WI38 (cell line): ENCODE measurements around the gene FBXO30.

Experiments used
- H3K4me3 ChIP-seq: 2 replicates; pipeline ENCODE4 v1.5.1; 2011; ENCODE audit warnings: low read depth, mild to moderate bottlenecking, control low read depth, low read length
- CTCF ChIP-seq: IDR thresholded peaks from 2 replicates; pipeline ENCODE4 v1.5.1; 2012; ENCODE audit warnings: low read depth, mild to moderate bottlenecking, control low read depth, low read length

Gene FBXO30

DNA sequence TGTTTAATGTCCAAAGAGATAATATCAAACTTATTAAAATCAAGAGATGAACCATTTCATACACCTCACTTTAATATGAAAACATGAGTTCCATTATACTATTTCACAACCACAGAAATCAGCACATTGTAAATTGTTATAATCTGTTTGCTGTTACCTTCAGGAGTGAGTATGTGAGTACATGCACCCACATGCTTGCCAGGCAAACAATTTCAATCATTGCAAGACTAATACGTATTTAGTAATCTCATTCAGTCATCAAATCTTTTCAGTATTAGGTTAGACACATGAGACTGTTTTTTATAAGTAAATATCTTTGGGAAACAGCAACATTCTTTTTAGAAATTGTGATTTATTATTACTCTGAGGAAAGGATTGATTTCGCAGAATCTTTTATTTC is 70.0 kb downstream of the FBXO30 start:
- H3K4me3 ChIP-seq, result no peak overlapping the region
- no peak for TF ChIP-seq CTCF
